HG02588 (cell line): ENCODE data around the gene EPS8L2.
"Not testable (repeated sequence)": the region's sequence is repeated elsewhere in the genome, so short reads cannot be mapped to it uniquely, and the experiment has no call there.

Source experiments
- ATAC-seq: cut with Tn5 transposase; IDR thresholded peaks from one replicate; pipeline ENCODE4 v1.9.1; 2021; ENCODE audit warnings: mild to moderate bottlenecking, moderate library complexity; ENCODE audit not compliant: unreplicated experiment

EPS8L2 gene

GRCh38 chr11:689625-690024, 16.4 kb upstream of the EPS8L2 start:
- ATAC-seq = no peak

DNA sequence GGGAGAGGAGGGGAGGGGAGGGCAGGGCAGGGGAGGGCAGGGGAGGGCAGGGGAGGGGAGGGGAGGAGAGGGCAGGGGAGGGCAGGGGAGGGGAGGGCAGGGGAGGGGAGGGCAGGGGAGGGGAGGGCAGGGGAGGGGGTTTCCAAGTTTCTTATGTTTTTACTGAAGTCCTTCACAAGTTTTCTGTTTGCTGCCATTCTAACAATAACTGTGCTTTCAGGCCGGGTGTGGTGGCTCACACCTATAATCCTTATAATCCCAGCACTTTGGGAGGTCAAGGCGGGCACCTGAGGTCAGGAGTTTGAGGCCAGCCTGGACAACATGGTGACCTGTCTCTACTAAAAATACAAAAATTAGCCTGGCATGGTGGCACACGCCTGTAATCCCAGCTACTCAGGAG, 15.8 kb upstream of the EPS8L2 start:
- not testable (repeated sequence) for ATAC-seq

DNA sequence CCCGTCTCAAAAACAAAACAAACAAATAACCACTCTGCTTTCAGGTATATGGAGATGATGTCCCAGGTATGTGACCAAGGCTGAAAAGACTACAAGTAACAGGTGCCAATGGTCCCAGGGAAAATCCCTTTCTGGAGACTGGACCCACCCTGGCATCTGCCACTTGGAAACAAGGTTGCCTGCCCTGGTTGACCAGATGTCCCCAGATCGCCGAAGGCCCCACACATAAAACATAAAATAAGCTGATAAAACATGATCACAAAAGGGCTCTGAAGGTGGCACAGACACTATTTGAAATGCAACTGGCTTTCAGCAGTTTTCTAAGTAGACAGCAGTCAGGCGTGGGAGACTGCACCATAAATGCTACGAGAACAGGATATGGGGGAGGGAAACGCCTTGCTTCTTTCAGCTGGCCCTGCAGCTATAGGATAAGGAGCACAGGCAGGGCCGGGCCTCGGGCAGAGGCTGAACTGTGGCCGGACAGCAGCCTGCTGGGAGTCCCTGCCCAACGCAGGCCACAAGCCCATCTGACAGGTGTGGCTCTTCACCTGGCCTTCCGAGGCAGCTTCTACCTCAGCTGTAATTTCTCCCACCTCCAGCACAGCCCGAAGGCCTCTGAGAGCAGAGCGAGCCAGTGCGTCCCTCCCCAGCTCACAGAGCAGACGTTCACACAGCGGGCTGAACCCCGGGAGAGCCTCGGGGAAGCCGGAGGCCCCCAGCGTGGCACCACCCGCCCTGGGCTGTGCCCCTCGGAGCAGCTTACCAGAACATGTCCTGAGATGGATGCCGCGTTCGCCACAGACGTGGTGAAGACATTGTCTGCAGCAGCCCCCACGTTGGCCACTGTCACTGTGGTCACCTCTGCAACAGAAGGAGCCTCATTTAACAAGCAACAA, 15.0 kb upstream of the EPS8L2 start:
- ATAC-seq = no peak

DNA sequence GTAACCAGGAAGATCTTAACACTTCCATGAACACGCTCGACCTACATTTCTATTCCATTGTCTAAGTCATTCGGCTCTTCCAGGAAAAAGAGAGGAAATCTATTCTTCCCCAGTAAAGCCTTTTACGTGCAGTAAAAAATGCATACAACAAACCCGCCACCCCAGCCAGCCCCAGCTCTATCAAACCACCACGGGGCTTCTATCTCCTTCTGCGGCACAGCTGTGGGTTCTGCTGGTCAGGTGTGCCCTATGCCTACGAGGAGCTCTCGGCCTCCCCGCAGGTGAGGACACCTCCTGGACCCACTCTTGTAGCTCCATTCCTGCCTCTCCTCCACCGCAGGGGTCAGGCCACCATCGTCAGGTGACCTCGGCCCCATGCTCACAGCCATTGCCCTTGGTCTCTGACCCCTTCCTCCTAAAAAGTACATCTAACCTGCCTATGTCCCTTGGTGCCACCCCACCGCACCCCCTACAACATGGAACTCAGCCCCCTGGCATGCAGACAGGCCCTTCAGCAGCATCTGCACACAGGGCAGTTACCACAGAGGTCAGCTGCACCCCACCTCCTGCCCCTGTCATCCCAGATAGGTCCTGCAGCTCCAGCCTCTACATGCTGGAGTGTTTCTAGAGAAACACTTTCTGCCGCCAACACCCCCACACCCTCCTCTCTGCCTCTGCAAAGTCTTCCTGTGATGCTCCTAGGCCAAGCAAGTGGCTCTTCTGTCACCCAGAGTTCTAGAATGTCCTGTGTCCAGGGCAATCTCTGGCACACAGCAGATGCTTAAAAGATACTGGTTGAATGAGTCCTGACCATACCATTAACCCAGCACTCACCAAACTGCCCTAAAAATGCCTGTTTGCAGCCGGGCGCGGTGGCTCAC, 14.1 kb upstream of the EPS8L2 start:
- ATAC-seq = no peak

GRCh38 chr11:692824-693414, 13.1 kb upstream of the EPS8L2 start:
- no peak for ATAC-seq

DNA sequence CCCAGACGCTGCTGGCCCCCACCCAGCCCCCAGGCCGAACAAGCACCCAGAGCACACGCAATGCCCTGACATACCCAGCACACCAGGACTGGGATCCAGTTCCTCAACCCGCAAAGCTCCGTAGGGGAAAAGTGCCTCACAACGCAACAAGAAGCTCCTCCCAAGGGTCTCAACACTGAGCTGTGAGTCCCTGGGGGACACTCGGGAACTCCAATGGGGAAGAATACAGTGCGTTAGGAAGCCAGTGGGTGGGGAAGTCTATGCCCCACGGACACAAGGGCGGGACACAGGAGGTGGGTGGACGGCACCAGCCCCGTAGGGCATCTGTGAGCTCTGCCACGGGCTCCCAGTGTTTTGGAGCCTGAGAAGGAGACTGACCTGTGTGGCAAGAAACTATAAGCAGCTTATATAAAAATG, 12.6 kb upstream of the EPS8L2 start:
- no peak for ATAC-seq

DNA sequence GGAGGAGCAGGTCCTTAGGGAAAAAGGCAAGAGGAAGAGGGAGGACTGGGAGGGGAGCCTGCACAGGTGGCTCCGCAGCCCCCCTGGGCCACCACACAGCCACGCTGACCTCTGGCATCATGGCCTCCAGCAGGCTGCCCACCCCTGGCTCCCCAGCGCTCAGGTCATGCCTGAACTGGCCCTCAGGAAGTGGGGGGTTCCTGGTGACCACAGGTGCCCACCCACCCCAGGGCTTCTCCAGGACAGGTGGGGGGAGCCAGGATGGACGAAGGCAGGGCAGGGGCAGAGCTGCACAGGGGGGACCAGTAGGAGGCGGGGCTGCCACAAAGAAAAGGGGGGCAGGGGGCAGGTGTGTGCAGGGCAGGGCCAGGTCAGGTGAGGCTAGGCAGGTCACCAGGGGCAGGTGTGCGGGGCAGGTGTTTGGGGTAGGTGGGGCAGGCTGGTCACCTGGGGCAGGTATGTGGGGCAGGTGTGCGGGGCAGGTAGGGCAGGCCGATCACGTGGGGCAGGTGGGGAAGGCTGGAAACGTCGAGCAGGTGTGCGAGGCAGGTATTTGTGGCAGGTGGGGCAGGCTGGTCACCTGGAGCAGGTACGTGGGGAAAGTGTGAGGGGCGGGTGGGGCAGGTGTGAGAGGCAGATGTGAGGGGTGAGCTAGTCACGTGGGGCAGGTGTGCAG, 12.0 kb upstream of the EPS8L2 start:
- no peak for ATAC-seq

DNA sequence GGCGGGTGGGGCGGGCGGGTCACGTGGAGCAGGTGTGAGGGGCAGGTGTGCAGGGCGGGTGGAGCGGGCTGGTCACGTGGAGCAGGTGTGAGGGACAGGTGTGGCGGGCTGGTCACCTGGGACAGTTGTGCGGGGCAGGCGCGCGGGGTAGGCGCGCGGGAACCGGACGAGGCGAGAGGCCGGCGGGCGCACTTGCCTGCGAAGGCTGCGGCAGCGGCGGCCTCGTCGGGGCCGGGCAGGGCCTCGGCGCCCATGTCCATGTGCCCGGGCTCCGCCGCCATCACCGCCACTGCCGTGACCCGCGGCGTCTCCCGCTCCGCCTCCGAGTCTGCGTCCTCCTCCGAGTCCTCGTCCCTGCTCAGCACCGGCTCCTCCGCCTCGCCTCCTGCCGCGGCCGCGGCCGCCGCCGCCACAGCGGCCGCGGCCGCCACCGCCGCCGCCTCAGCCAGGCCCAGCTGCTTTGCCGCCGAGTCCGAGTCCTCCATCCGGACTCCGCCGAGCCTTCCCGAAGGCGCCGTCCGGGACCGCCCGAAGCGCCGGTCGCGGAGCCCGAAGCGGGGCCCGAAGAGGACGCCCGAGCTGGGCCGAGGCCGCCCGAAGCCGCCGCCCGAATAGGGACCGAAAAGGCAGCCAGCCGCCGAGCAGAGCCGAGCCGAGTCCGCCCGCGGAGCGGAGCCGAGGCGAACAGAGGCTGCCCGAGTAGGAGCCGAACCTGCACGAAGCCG, 11.3 kb upstream of the EPS8L2 start, which contains the start of gene DEAF1:
DEAF1 (minus strand) TSS at position 660 of the 725 bp plus-strand sequence; CDS start at position 485, 175 bp downstream.
- ATAC-seq = peak; percentile 72

GRCh38 chr11:695288-695537, 10.8 kb upstream of the EPS8L2 start:
- ATAC-seq = no peak

- ATAC-seq = peak; percentile 66
Observed at GRCh38 chr11:695538-696248, 10.3 kb upstream of the EPS8L2 start, which contains the start of gene TMEM80. TMEM80 (plus strand) TSS chr11:695816; CDS start chr11:695828, 12 bp downstream.

GRCh38 chr11:696955-697491, 9.0 kb upstream of the EPS8L2 start:
- ATAC-seq = no peak

DNA sequence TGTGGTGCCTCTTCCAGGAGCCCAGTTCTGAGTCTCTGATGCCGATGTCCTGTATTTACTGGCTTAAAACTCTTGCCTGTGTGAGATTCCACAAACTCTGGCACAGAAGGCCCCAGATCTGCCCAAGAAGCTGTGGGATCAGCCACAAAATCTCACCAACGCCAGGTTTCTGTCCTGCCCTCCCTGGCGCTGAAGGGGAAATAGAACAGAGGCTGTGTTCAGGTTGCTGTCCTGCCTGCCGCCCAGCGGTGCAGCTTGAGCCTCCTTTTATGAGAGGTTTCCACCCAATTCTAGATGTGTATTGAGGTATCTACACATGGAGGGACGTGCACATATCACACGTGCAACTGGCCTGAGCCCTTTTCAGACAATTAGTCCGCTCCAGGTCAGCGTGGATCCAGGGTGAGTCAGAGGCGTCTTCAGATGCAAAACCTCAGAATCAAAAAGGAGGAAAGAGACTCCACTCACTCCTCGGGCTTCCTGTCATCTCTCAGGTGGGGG, 8.2 kb upstream of the EPS8L2 start:
- no peak for ATAC-seq

GRCh38 chr11:698493-699115, 7.4 kb upstream of the EPS8L2 start:
- ATAC-seq = no peak

DNA sequence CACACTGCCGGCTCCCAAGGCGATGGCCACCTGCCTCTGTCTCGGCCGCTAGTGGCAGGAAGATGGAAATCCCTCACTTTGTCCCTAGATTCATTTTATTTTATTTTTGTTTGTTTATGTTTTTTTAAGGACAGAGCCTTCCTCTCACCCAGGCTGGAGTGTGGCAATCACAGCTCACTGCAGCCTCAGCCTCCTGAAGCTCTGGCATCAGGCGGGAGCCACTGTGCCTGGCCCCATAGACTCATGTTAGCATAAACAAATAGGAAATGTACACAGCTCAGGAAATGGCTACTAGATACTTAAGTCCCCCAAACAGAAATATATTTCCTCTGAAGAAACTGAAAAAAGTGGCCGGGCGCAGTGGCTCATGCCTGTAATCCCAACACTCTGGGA, 6.9 kb upstream of the EPS8L2 start:
- no peak for ATAC-seq

DNA sequence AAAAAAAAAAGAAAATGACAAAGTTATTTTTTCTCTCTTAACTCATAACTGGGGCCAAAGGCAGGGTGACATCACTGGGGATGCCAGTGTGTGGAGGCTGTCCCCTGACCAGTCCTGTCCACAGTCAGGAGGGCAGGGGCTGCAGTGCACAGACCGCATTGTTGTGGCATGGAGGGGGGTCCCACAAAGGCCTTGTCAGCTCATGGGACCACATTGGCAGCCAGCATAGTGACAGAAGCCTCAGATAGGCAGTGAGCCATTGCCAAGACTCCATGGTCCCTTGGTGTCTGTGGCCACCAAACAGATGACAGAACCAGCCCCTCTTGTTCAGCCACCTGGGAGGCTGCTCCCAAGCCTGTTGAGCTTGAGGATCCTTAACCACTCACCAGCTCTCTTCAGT, 6.3 kb upstream of the EPS8L2 start:
- no peak for ATAC-seq

GRCh38 chr11:701741-702461, 4.1 kb upstream of the EPS8L2 start:
- no peak for ATAC-seq

- no peak for ATAC-seq
Observed at GRCh38 chr11:702462-703461, 3.3 kb upstream of the EPS8L2 start.
